HUES64 (cell line): ENCODE results near the gene STX12.
A peak's percentile ranks its signal among the peaks of the same experiment; 100 is the strongest.

Experiments
- H3K27ac ChIP-seq: 2 replicates; pipeline ENCODE4 v1.7.0; 2013; ENCODE audit warnings: low read depth, low read length, inconsistent platforms
- H3K27me3 ChIP-seq: 2 replicates; pipeline ENCODE4 v1.6.1; 2013; ENCODE audit warnings: mild to moderate bottlenecking, low read length; ENCODE audit not compliant: insufficient read depth
- H3K36me3 ChIP-seq: 2 replicates; pipeline ENCODE4 v1.6.1; 2013; ENCODE audit warnings: mild to moderate bottlenecking, low read length; ENCODE audit not compliant: insufficient read depth
- H3K4me1 ChIP-seq: 2 replicates; pipeline ENCODE4 v1.6.1; 2013; ENCODE audit warnings: mild to moderate bottlenecking, low read length, moderate library complexity; ENCODE audit not compliant: insufficient read depth
- H3K4me3 ChIP-seq: 2 replicates; pipeline ENCODE4 v1.5.1; 2013; ENCODE audit warnings: mild to moderate bottlenecking, low read length, moderate library complexity
- H3K9ac ChIP-seq: 2 replicates; pipeline ENCODE4 v1.6.1; 2013; ENCODE audit warnings: mild to moderate bottlenecking, low read depth, low read length
- H3K9me3 ChIP-seq: 2 replicates; pipeline ENCODE4 v1.6.1; 2013; ENCODE audit warnings: low read depth, low read length; ENCODE audit not compliant: insufficient read depth
- WGBS: fragments of 150-250, 120-280 bp; methylation state at CpG from one replicate; pipeline ENCODE4 v1.1.7; 2013; ENCODE audit warnings: missing lambda C conversion rate; 5-methylcytosine and 5-hydroxymethylcytosine counted together

The STX12 gene

GRCh38 chr1:27872059-27872801 lies 99.2 kb downstream of the STX12 start, which contains the start of gene THEMIS2:
Gene THEMIS2, plus strand, starts transcription at chr1:27872544. Its CDS starts 28 bp downstream, at chr1:27872572.
- peaks cover 12% of the 10 kb centered on the region for H3K27me3 ChIP-seq
- no peaks in the 10 kb centered on the region for H3K36me3 ChIP-seq
- H3K9ac ChIP-seq = peak within 1 kb of the TSS; percentile 62; the same call in 1 of the 2 replicates
- no peaks in the 10 kb centered on the region for H3K4me1 ChIP-seq
- WGBS = 10% methylated on average over 49 of the region's 53 CpGs
- H3K27ac ChIP-seq = no peak within 1 kb of the TSS
- no peaks in the 10 kb centered on the region for H3K9me3 ChIP-seq
- H3K4me3 ChIP-seq = peak within 1 kb of the TSS; percentile 72

DNA sequence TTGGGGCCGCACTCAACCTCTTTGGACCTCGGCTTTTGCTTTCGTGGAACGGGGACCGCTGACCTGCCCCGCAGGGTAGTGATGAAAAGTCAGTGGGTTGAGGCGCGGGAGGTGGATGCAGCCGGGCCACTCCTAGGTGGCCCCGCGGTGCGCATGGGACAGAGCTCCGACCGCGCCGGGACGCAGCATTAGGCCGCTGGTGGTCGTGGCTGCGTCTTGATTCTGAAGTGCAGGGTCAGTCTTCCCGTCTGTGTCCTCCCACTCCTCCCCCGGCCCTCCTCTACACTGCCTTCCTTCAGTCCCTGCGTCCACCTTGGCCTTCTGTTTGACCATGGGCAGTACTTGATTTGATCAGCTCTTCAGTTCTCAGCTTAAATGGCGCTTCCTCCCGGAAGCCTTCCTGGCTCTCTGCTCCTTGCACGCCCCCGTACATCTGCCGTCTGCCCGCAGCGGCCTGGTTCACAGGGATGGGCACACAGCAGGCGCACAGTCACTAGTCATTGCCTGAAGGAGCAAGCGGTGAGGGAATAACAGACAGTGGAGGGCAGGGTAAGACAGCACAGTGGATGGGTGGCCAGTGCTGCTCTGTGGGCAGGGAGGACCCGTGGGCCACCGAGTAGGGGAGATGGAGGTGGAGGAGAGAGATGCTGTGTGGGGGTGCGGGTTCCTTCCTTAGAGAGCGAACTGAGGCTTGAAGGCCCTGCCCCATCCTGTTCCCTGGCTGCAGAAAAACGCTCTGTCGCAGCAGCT lies 100.0 kb downstream of the STX12 start:
- Histone ChIP-seq H3K9ac (peak overlapping the region; percentile 62; the same call in 1 of the 2 replicates), H3K27ac (no peak overlapping the region)

DNA sequence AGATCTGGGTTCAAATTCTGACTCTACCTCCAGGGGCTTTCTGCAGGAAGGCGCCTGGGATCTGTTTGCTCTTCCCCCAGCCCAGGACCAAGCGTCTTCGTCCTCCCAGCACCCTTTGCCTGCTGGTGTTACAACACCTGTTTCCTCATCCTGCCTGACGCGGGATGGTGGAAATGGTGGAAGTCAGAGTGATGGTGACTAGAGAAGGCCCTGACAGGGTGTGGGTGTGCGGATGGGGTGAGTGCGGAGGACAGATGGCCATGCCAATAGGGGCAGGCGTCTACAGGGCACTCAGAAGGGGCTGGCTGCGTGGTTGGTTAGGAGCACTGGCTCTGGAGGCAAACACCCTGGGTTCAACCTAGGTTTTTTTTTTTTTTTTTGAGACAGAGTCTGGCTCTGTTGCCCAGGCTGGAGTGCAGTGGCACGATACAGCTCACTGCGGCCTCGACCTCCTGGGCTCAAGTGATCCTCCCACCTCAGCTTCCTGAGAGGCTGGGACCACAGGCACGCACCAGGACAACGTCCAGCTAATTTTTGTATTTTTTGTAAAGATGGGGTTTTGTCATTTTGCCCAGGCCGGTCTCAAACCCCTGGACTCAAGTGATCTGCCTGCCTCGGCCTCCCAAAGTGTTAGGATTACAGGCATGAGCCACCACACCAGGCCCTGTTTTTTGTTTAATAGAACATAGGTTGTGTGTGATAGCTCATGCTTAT lies 100.8 kb downstream of the STX12 start:
- H3K9me3 ChIP-seq = no peaks in the 10 kb centered on the region
- 85% methylated on average over 16 of the region's 16 CpGs for WGBS
- H3K27ac ChIP-seq = no peak overlapping the region
- peaks cover 12% of the 10 kb centered on the region for H3K27me3 ChIP-seq
- H3K36me3 ChIP-seq = no peaks in the 10 kb centered on the region
- H3K4me1 ChIP-seq = no peaks in the 10 kb centered on the region
- peak overlapping the region; percentile 72; the same call in 1 of the 2 replicates for H3K4me3 ChIP-seq
- H3K9ac ChIP-seq = no peak overlapping the region

More for the DNA sequence above, 100.0 kb downstream of the STX12 start:
- 15% methylated on average over 38 of the region's 38 CpGs for WGBS
- H3K27me3 ChIP-seq = peaks cover 12% of the 10 kb centered on the region
- H3K4me3 ChIP-seq = peak overlapping the region; percentile 72
- H3K9me3 ChIP-seq = no peaks in the 10 kb centered on the region
- H3K36me3 ChIP-seq = no peaks in the 10 kb centered on the region
- no peaks in the 10 kb centered on the region for H3K4me1 ChIP-seq
